Fibroblast of lung (primary cell): ENCODE results near the gene INCA1. TPM values are rescaled to one million over a fixed set of nuclear protein-coding genes. Genes with fewer than 3 reads are reported as not detected.

ENCODE experiments used
- DNase-seq, 2 donors: peaks; one replicate each; pipeline versions ENCODE4 v3.0.0 to v3.0.0-alpha.2; 2010; ENCODE audit warnings: low read depth in 2 of 2
- H2AFZ ChIP-seq: 2 replicates; pipeline ENCODE4 v1.5.1; 2012; ENCODE audit warnings: low read length, control low read depth, inconsistent platforms
- H3K27ac ChIP-seq: 2 replicates; pipeline ENCODE4 v1.5.1; 2011; ENCODE audit warnings: low read length, control low read depth; ENCODE audit not compliant: insufficient read depth
- H3K27me3 ChIP-seq: 2 replicates; pipeline ENCODE4 v1.5.1; 2011; ENCODE audit warnings: mild to moderate bottlenecking, low read length; ENCODE audit not compliant: control insufficient read depth, insufficient read depth
- H3K36me3 ChIP-seq: 2 replicates; pipeline ENCODE4 v1.5.1; 2011; ENCODE audit warnings: low read length; ENCODE audit not compliant: control insufficient read depth, insufficient read depth
- H3K4me1 ChIP-seq: 2 replicates; pipeline ENCODE4 v1.5.1; 2011; ENCODE audit warnings: low read length; ENCODE audit not compliant: control insufficient read depth, insufficient read depth; ENCODE audit errors: extremely low read depth
- H3K4me2 ChIP-seq: 2 replicates; pipeline ENCODE4 v1.5.1; 2011; ENCODE audit warnings: low read length, control low read depth; ENCODE audit not compliant: insufficient read depth; ENCODE audit errors: extremely low read depth
- H3K4me3 ChIP-seq, 4 experiments: fragments of 200-600 bp in 1 of 4; sonication (generic) in 1 of 4; replicated peaks in 1 of 4; 2 replicates each; pipeline ENCODE4 v1.5.1; 2011 to 2016; ENCODE audit warnings: low read length in 4 of 4, low read depth in 3 of 4, mild to moderate bottlenecking in 3 of 4, control low read depth in 2 of 4, inconsistent platforms in 1 of 4, mixed read lengths in 1 of 4; ENCODE audit not compliant: insufficient read depth in 1 of 4; ENCODE audit errors: control extremely low read depth in 1 of 4
- H3K79me2 ChIP-seq: 2 replicates; pipeline ENCODE4 v1.5.1; 2012; ENCODE audit warnings: mild to moderate bottlenecking, low read length, inconsistent platforms; ENCODE audit not compliant: control insufficient read depth, insufficient read depth
- H3K9ac ChIP-seq: 2 replicates; pipeline ENCODE4 v1.5.1; 2011; ENCODE audit warnings: mild to moderate bottlenecking, low read length, control low read depth; ENCODE audit not compliant: insufficient read depth
- H3K9me3 ChIP-seq: 2 replicates; pipeline ENCODE4 v1.5.1; 2012; ENCODE audit warnings: low read depth, low read length; ENCODE audit not compliant: control insufficient read depth, insufficient read depth
- H4K20me1 ChIP-seq: 2 replicates; pipeline ENCODE4 v1.5.1; 2011; ENCODE audit warnings: low read length; ENCODE audit not compliant: control insufficient read depth, insufficient read depth; ENCODE audit errors: extremely low read depth
- EZH2 ChIP-seq: IDR thresholded peaks from 2 replicates; pipeline ENCODE4 v1.5.1; 2012; ENCODE audit warnings: low read length, control low read depth, mild to moderate bottlenecking; ENCODE audit errors: missing control alignments
- polyA plus RNA-seq, 2 donors: library from polyadenylated mRNA; depleted of rRNA in 1 of 2; stranded (reverse) in 1 of 2; unstranded in 1 of 2; fragments of >200 nt; gene quantifications; 2 replicates each; pipeline ENCODE4 v1.2.1, GENCODE V29; 2011 to 2012; ENCODE audit warnings: missing spikeins in 1 of 2
- total RNA-seq: library from RNA; depleted of rRNA; stranded (reverse); fragments of >200 nt; gene quantifications from 2 replicates; pipeline ENCODE4 v1.2.1, GENCODE V29; 2014
- TF ChIP-seq, protein P1 (sequence below), 2 donors: IDR thresholded peaks in 1 of 2; conservative IDR thresholded peaks in 1 of 2; 1 replicate in 1 of 2; 2 replicates in 1 of 2; pipeline ENCODE4 v1.5.1; 2011 to 2012; ENCODE audit warnings: low read length in 2 of 2, control low read depth in 1 of 2, inconsistent platforms in 1 of 2, low read depth in 1 of 2, mild to moderate bottlenecking in 1 of 2

Gene INCA1
- total and polyA plus RNA-seq, 2 donors (not counting 1 experiment from before 2014, with no cell fraction given), result 0.28 to 0.33 TPM

DNA sequence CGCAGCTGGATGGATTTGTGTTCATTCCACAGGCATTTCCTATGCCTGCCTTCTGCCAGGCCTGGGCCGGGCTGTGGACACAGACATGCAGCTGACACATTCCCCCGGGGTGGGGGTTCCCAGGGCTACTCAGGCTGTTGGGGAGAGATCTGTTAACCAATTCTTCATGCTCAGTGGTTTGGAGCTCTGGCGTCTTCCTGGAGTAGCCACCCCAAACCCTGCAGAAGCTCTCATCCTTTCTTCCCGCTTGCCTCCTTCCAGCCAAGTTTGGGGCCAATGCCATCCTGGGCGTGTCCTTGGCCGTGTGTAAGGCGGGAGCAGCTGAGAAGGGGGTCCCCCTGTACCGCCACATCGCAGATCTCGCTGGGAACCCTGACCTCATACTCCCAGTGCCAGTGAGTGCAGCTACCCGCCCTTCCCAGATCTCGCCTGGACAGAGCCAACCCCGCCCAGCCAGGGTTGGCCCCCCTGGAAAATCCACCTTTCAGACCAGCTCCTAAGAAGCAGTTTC is 43.8 kb downstream of the INCA1 start:
- peak overlapping the region; percentile 36 for H2AFZ ChIP-seq
- H3K9ac ChIP-seq, result no peak overlapping the region
- H3K4me3 ChIP-seq, result peak overlapping the region in 1 of 4 experiments; percentile 25
- peak overlapping the region; percentile 42 for H3K27ac ChIP-seq
- peak overlapping the region; percentile 57 for H3K4me2 ChIP-seq
- peaks cover 15% of the 10 kb centered on the region for H3K4me1 ChIP-seq
- H3K36me3 ChIP-seq, result peaks cover 1% of the 10 kb centered on the region
- no peak for TF ChIP-seq EZH2
- TF ChIP-seq, protein P1, sequence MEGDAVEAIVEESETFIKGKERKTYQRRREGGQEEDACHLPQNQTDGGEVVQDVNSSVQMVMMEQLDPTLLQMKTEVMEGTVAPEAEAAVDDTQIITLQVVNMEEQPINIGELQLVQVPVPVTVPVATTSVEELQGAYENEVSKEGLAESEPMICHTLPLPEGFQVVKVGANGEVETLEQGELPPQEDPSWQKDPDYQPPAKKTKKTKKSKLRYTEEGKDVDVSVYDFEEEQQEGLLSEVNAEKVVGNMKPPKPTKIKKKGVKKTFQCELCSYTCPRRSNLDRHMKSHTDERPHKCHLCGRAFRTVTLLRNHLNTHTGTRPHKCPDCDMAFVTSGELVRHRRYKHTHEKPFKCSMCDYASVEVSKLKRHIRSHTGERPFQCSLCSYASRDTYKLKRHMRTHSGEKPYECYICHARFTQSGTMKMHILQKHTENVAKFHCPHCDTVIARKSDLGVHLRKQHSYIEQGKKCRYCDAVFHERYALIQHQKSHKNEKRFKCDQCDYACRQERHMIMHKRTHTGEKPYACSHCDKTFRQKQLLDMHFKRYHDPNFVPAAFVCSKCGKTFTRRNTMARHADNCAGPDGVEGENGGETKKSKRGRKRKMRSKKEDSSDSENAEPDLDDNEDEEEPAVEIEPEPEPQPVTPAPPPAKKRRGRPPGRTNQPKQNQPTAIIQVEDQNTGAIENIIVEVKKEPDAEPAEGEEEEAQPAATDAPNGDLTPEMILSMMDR (conservative IDR thresholded peaks at IDR 0.05 in 1 of 2, IDR thresholded peaks at IDR 0.05 in 1 of 2; ENCODE audit: low read depth in 1 of 2, low read length in 2 of 2), result no peak
- no peaks in the 10 kb centered on the region for H3K27me3 ChIP-seq
- H3K79me2 ChIP-seq, result no peaks in the 10 kb centered on the region
- DNase-seq, result peak; percentile 56 to 78
- H3K9me3 ChIP-seq, result no peaks in the 10 kb centered on the region
- H4K20me1 ChIP-seq, result no peaks in the 10 kb centered on the region

DNA sequence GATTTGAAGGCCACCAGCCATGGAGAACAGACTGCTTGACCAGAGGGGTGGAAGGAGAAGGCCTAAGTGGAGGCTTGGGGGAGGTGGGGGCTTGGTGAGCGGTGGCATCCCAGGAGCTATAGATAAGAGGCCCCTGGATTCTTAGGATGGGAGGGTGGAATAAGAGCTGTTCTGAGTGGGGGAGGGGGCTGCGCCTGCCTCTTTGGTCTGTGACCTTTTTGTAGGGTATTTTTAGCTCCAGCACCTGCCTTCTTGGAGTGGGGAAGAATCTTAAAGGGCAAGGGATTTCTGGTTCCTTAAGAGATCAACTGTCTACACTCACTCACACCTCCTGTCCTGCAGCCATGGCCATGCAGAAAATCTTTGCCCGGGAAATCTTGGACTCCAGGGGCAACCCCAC is 45.8 kb downstream of the INCA1 start:
- H3K79me2 ChIP-seq, result peaks cover 18% of the 10 kb centered on the region
- no peak overlapping the region for H3K27ac ChIP-seq
- peaks cover 5% of the 10 kb centered on the region for H3K36me3 ChIP-seq
- TF ChIP-seq EZH2, result no peak
- TF ChIP-seq, protein P1 (conservative IDR thresholded peaks at IDR 0.05 in 1 of 2, IDR thresholded peaks at IDR 0.05 in 1 of 2; ENCODE audit: low read depth in 1 of 2, low read length in 2 of 2), result no peak
- peaks cover 2% of the 10 kb centered on the region for H4K20me1 ChIP-seq
- H3K9ac ChIP-seq, result no peak overlapping the region
- peaks cover 15% of the 10 kb centered on the region for H3K4me1 ChIP-seq
- H3K4me3 ChIP-seq, result no peak overlapping the region
- no peak overlapping the region for H3K4me2 ChIP-seq
- H3K9me3 ChIP-seq, result no peaks in the 10 kb centered on the region
- no peak overlapping the region for H2AFZ ChIP-seq
- no peak for DNase-seq
- no peaks in the 10 kb centered on the region for H3K27me3 ChIP-seq

GRCh38 chr17:4950746-4951204 is 46.5 kb downstream of the INCA1 start, which contains the start of gene ENO3:
TSS of gene ENO3 (plus strand) at chr17:4951119. CDS start at chr17:4951830, 711 bp downstream.
- DNase-seq, result no peak
- peaks cover 6% of the 10 kb centered on the region for H3K36me3 ChIP-seq
- peaks cover 2% of the 10 kb centered on the region for H4K20me1 ChIP-seq
- H3K79me2 ChIP-seq, result peaks cover 25% of the 10 kb centered on the region
- peak within 1 kb of the TSS; percentile 19 for H2AFZ ChIP-seq
- peak within 1 kb of the TSS; percentile 80 for H3K27ac ChIP-seq
- H3K4me3 ChIP-seq, result peak within 1 kb of the TSS; percentile 9 to 52 (median 30)
- no peaks in the 10 kb centered on the region for H3K27me3 ChIP-seq
- peak within 1 kb of the TSS; percentile 58 for H3K9ac ChIP-seq
- peak within 1 kb of the TSS; percentile 66 for H3K4me2 ChIP-seq
- H3K9me3 ChIP-seq, result no peaks in the 10 kb centered on the region
- peaks cover 15% of the 10 kb centered on the region for H3K4me1 ChIP-seq
- TF ChIP-seq EZH2, result no peak
- TF ChIP-seq, protein P1 (conservative IDR thresholded peaks at IDR 0.05 in 1 of 2, IDR thresholded peaks at IDR 0.05 in 1 of 2; ENCODE audit: low read depth in 1 of 2, low read length in 2 of 2), result no peak
